ENCODE results near the gene SMAD3.

Gene SMAD3

DNA sequence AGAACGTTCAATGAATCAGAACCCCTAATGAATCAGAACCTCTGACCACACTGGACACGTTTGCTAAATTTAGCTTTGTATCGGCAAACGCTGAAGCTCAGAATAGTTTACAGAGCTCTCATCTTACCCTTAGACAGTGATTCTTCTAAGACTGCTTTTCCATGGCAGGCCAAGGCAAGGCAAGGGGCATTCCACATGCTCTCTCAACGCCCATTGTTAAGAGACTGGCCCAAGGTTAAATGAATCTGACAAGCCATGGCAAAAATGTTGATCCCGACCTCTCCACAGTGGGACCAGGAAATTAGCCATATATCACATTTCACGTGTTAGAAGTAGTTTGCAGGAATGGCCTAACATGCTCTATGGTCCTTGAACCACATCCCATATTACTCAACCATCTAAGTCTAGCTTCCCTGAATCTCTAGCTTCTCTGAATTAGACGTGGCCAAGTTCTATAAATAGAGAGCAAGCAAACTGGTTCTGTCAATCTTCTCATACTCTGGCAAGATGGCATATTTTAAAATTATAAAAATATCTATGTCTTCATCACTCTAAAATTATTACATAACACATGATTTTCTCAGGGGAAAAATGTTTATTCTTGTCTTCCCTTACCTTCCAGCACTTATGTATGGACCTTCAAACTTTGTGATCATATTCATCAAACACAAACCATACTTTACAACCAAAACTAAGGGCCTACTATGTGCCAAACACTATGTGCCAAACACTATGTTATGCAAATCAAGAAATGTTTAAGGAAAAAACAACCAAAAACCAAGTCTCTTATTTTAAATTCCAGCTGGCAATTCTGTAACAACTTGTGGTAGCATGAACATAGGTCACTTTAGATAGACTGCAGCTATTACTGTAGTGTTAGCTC, 134.7 kb downstream of the SMAD3 start:
- Histone ChIP-seq H3K27ac (ENCODE audit: insufficient read depth in 1 of 2, low read depth in 1 of 2, low read length in 2 of 2, poor library complexity in 1 of 2, severe bottlenecking in 2 of 2) (no peak overlapping the region), H3K36me3 (ENCODE audit: control insufficient read depth in 4 of 4, insufficient read depth in 4 of 4, low read length in 3 of 4) (peaks cover 0 to 40% (median 6%) of the 10 kb centered on the region in 4 experiments), H3K4me3 (ENCODE audit: control insufficient read depth in 1 of 7, extremely low read depth in 1 of 7, insufficient read depth in 4 of 7, low read depth in 2 of 7, low read length in 6 of 7) (no peak overlapping the region), H3K9me3 (ENCODE audit: control extremely low read depth in 1 of 5, control insufficient read depth in 4 of 5, insufficient read depth in 2 of 5, low read depth in 1 of 5, low read length in 4 of 5) (no peaks in the 10 kb centered on the region), H3K4me1 (ENCODE audit: control extremely low read depth in 1 of 4, control insufficient read depth in 4 of 4, insufficient read depth in 4 of 4, low read length in 3 of 4) (peaks cover 0 to 22% (median 3%) of the 10 kb centered on the region in 4 experiments), H3K27me3 (replicated peaks in 2 of 5; ENCODE audit: control insufficient read depth in 4 of 5, insufficient read depth in 5 of 5, low read length in 4 of 5) (no peaks in the 10 kb centered on the region)
- POLR2A ChIA-PET = interaction anchor here (0.6 to 1.1 kb wide), 3 partner anchors 8 to 56 kb away, joined by 3 to 4 read pairs (median 4); no protein-coding TSS in a partner anchor
- no peak for DNase-seq
- 84% methylated on average over 7 of the region's 8 CpGs for WGBS (ENCODE audit: insufficient coverage)
- CTCF ChIA-PET = interaction anchor here (0.7 to 1.0 kb wide), 3 partner anchors 80 to 349 kb away, joined by 3 to 5 read pairs (median 3); no protein-coding TSS in a partner anchor

DNA sequence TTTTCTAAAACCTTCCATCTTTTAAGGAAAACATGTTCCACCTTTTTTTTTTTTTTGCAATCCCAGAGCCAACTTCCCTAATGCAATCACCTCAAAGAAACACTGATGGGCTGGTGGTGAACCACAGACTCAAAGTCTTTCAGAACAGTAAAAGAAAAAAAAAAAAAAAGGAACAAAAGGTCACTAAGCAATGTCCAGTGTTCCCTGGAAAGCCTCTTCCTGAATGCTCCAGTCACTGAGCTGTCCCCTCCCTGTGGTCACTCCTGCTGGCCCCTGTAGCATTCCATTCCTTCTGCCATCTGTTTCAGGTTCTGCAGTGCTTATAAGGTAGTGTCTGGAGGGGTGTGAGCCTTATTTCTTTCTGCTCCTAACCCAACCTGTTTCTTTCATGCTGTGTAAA, 135.7 kb downstream of the SMAD3 start:
- H3K27me3 ChIP-seq (replicated peaks in 2 of 5; ENCODE audit: control insufficient read depth in 4 of 5, insufficient read depth in 5 of 5, low read length in 4 of 5) = no peaks in the 10 kb centered on the region
- no peak overlapping the region for H3K4me3 ChIP-seq (ENCODE audit: control insufficient read depth in 1 of 7, extremely low read depth in 1 of 7, insufficient read depth in 4 of 7, low read depth in 2 of 7, low read length in 6 of 7)
- H3K4me1 ChIP-seq (ENCODE audit: control extremely low read depth in 1 of 4, control insufficient read depth in 4 of 4, insufficient read depth in 4 of 4, low read length in 3 of 4) = peaks cover 0 to 22% (median 2%) of the 10 kb centered on the region in 4 experiments
- no peaks in the 10 kb centered on the region for H3K9me3 ChIP-seq (ENCODE audit: control extremely low read depth in 1 of 5, control insufficient read depth in 4 of 5, insufficient read depth in 2 of 5, low read depth in 1 of 5, low read length in 4 of 5)
- peaks cover 4 to 43% (median 12%) of the 10 kb centered on the region in 4 experiments for H3K36me3 ChIP-seq (ENCODE audit: control insufficient read depth in 4 of 4, insufficient read depth in 4 of 4, low read length in 3 of 4)
- ChIA-PET CTCF (interaction anchor here (0.7 to 1.3 kb wide), 3 partner anchors 15 to 350 kb away, joined by 3 to 5 read pairs (median 4); no protein-coding TSS in a partner anchor), POLR2A (interaction anchor here (0.6 to 1.1 kb wide), 2 partner anchors 55 to 56 kb away, joined by 4 read pairs; no protein-coding TSS in a partner anchor)
- peak in 2 of 3 donors; percentile 21 to 36 for DNase-seq
- H3K27ac ChIP-seq (ENCODE audit: insufficient read depth in 1 of 2, low read depth in 1 of 2, low read length in 2 of 2, poor library complexity in 1 of 2, severe bottlenecking in 2 of 2) = no peak overlapping the region

DNA sequence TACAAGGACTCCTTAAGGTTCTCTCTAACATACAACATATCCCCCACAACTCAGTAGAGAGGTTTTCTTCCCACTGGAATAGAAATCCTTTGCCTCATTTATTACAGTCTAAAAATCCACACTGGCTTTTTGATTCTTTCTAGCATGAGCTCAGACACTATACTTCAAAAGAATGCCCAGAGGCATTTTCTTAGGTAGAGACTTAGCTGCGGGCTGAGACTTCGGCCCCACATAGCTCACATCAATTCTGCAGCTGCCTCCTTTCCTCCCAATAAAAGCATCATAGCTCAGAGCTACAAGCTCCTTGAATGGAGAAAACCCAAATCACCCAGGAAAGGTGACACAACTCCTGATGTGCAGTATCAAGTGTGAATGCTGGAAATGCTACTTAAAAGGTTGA, 136.7 kb downstream of the SMAD3 start:
- ChIA-PET CTCF (interaction anchor here (0.7 to 1.7 kb wide), 5 partner anchors 16 to 747 kb away, joined by 3 to 4 read pairs (median 3); no protein-coding TSS in a partner anchor), POLR2A (interaction anchor here (0.7 kb wide), 1 partner anchor 8 kb away, joined by 3 read pairs; no protein-coding TSS in a partner anchor)
- Histone ChIP-seq H3K27me3 (replicated peaks in 2 of 5; ENCODE audit: control insufficient read depth in 4 of 5, insufficient read depth in 5 of 5, low read length in 4 of 5) (no peaks in the 10 kb centered on the region), H3K9me3 (ENCODE audit: control extremely low read depth in 1 of 5, control insufficient read depth in 4 of 5, insufficient read depth in 2 of 5, low read depth in 1 of 5, low read length in 4 of 5) (no peaks in the 10 kb centered on the region), H3K36me3 (ENCODE audit: control insufficient read depth in 4 of 4, insufficient read depth in 4 of 4, low read length in 3 of 4) (peaks cover 4 to 47% (median 12%) of the 10 kb centered on the region in 4 experiments), H3K4me1 (ENCODE audit: control extremely low read depth in 1 of 4, control insufficient read depth in 4 of 4, insufficient read depth in 4 of 4, low read length in 3 of 4) (peaks cover 0 to 22% (median 2%) of the 10 kb centered on the region in 4 experiments), H3K4me3 (ENCODE audit: control insufficient read depth in 1 of 7, extremely low read depth in 1 of 7, insufficient read depth in 4 of 7, low read depth in 2 of 7, low read length in 6 of 7) (no peak overlapping the region), H3K27ac (ENCODE audit: insufficient read depth in 1 of 2, low read depth in 1 of 2, low read length in 2 of 2, poor library complexity in 1 of 2, severe bottlenecking in 2 of 2) (no peak overlapping the region)
- 92% methylated on average over 2 of the region's 2 CpGs for WGBS (ENCODE audit: insufficient coverage)
- no peak for DNase-seq

DNA sequence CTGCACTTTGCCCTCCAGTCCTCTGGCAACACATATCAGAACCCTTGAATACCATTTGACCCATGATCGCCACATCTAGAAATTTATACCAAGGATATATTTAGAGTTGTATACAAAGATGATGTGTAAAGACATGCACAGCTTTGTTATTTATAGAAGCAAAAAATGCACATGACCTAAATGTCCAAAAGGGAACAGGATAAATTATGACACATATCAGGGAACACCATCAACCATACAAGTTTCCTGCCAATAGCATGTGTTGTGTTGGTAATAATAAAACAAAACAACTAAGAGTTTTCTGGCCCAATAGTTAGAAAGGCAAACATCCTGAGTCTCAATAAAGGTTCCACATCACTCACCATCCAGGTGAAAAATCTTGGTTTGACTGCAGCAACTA, 137.6 kb downstream of the SMAD3 start:
- CTCF ChIA-PET = interaction anchor here (0.9 to 1.7 kb wide), 3 partner anchors 22 to 238 kb away, joined by 3 read pairs; no protein-coding TSS in a partner anchor
- Histone ChIP-seq H3K27ac (ENCODE audit: insufficient read depth in 1 of 2, low read depth in 1 of 2, low read length in 2 of 2, poor library complexity in 1 of 2, severe bottlenecking in 2 of 2) (no peak overlapping the region), H3K4me1 (ENCODE audit: control extremely low read depth in 1 of 4, control insufficient read depth in 4 of 4, insufficient read depth in 4 of 4, low read length in 3 of 4) (peaks cover 0 to 22% (median 2%) of the 10 kb centered on the region in 4 experiments), H3K27me3 (replicated peaks in 2 of 5; ENCODE audit: control insufficient read depth in 4 of 5, insufficient read depth in 5 of 5, low read length in 4 of 5) (no peaks in the 10 kb centered on the region), H3K9me3 (ENCODE audit: control extremely low read depth in 1 of 5, control insufficient read depth in 4 of 5, insufficient read depth in 2 of 5, low read depth in 1 of 5, low read length in 4 of 5) (no peaks in the 10 kb centered on the region), H3K36me3 (ENCODE audit: control insufficient read depth in 4 of 4, insufficient read depth in 4 of 4, low read length in 3 of 4) (peaks cover 4 to 51% (median 12%) of the 10 kb centered on the region in 4 experiments), H3K4me3 (ENCODE audit: control insufficient read depth in 1 of 7, extremely low read depth in 1 of 7, insufficient read depth in 4 of 7, low read depth in 2 of 7, low read length in 6 of 7) (no peak overlapping the region)
- DNase-seq = no peak
- POLR2A ChIA-PET = no interaction called here
- no CpG with 5 or more reads among the region's 1 CpG for WGBS (ENCODE audit: insufficient coverage)

DNA sequence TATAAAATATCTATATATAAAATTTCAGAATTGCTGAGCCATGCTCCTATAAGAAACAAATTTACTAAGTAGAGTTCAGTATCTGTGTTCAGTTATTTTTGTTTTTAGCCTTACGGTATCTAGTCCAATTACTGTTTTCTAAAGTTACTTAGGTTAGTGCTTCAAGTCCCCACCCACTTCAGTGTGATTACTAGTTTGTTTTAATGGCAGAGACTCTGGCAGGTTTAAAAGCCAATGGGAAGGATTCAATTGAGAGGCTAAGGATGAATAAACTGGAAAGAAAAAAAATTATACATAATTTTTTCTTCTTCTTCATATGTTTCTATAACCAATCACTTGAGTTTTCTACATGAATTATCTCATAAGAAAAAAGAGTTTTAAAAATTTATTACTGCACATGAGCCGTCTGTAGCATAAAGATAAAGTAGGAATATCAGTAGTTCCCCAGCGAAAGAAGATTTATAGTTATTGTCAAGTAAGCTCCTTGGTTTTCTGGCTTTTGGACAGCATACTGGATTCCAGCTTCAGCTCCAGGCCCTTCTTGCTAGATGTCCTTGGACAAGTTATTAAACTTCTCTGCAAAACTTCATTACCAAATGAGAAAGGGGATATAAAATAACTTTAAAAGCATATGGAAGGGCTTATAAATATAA, 142.3 kb downstream of the SMAD3 start:
- ChIA-PET CTCF (no interaction called here), POLR2A (no interaction called here)

GRCh38 chr15:67208396-67208795, 143.0 kb downstream of the SMAD3 start:
- H3K27me3 ChIP-seq (replicated peaks in 2 of 5; ENCODE audit: control insufficient read depth in 4 of 5, insufficient read depth in 5 of 5, low read length in 4 of 5) = no peaks in the 10 kb centered on the region
- WGBS (ENCODE audit: insufficient coverage) = no CpG with 5 or more reads among the region's 2 CpGs
- H3K4me1 ChIP-seq (ENCODE audit: control extremely low read depth in 1 of 4, control insufficient read depth in 4 of 4, insufficient read depth in 4 of 4, low read length in 3 of 4) = no peaks in the 10 kb centered on the region
- POLR2A ChIA-PET = no interaction called here
- CTCF ChIA-PET = interaction anchor here (1.0 kb wide), 1 partner anchor 16 kb away, joined by 3 read pairs; no protein-coding TSS in a partner anchor
- H3K4me3 ChIP-seq (ENCODE audit: control insufficient read depth in 1 of 7, extremely low read depth in 1 of 7, insufficient read depth in 4 of 7, low read depth in 2 of 7, low read length in 6 of 7) = no peak overlapping the region
- peak in 2 of 3 donors; percentile 17 to 50 for DNase-seq
- H3K9me3 ChIP-seq (ENCODE audit: control extremely low read depth in 1 of 5, control insufficient read depth in 4 of 5, insufficient read depth in 2 of 5, low read depth in 1 of 5, low read length in 4 of 5) = no peaks in the 10 kb centered on the region
- H3K27ac ChIP-seq (ENCODE audit: insufficient read depth in 1 of 2, low read depth in 1 of 2, low read length in 2 of 2, poor library complexity in 1 of 2, severe bottlenecking in 2 of 2) = no peak overlapping the region
- peaks cover 4 to 33% (median 9%) of the 10 kb centered on the region in 4 experiments for H3K36me3 ChIP-seq (ENCODE audit: control insufficient read depth in 4 of 4, insufficient read depth in 4 of 4, low read length in 3 of 4)

More for the DNA sequence above, 142.3 kb downstream of the SMAD3 start:
- peak in 1 of 3 donors; percentile 42 for DNase-seq
- Histone ChIP-seq H3K36me3 (ENCODE audit: control insufficient read depth in 4 of 4, insufficient read depth in 4 of 4, low read length in 3 of 4) (peaks cover 4 to 39% (median 10%) of the 10 kb centered on the region in 4 experiments), H3K4me1 (ENCODE audit: control extremely low read depth in 1 of 4, control insufficient read depth in 4 of 4, insufficient read depth in 4 of 4, low read length in 3 of 4) (no peaks in the 10 kb centered on the region), H3K9me3 (ENCODE audit: control extremely low read depth in 1 of 5, control insufficient read depth in 4 of 5, insufficient read depth in 2 of 5, low read depth in 1 of 5, low read length in 4 of 5) (no peaks in the 10 kb centered on the region), H3K27me3 (replicated peaks in 2 of 5; ENCODE audit: control insufficient read depth in 4 of 5, insufficient read depth in 5 of 5, low read length in 4 of 5) (no peaks in the 10 kb centered on the region), H3K27ac (ENCODE audit: insufficient read depth in 1 of 2, low read depth in 1 of 2, low read length in 2 of 2, poor library complexity in 1 of 2, severe bottlenecking in 2 of 2) (peak overlapping the region in 1 of 2 experiments; percentile 17), H3K4me3 (ENCODE audit: control insufficient read depth in 1 of 7, extremely low read depth in 1 of 7, insufficient read depth in 4 of 7, low read depth in 2 of 7, low read length in 6 of 7) (no peak overlapping the region)
- no CpG with 5 or more reads among the region's 3 CpGs for WGBS (ENCODE audit: insufficient coverage)
